GM12875 (cell line): ENCODE data around the gene BTD.

Experiments used
- H3K4me3 ChIP-seq: one replicate; pipeline ENCODE4 v1.5.1; 2011; ENCODE audit warnings: low read depth, low read length, control low read depth
- CTCF ChIP-seq: IDR thresholded peaks from 2 replicates; pipeline ENCODE4 v1.5.1; 2011; ENCODE audit warnings: low read depth, mild to moderate bottlenecking, control low read depth, inconsistent platforms, low read length, moderate library complexity, borderline replicate concordance; ENCODE audit not compliant: insufficient read depth

BTD gene

GRCh38 chr3:15683253-15683652 lies 81.7 kb downstream of the BTD start:
- TF ChIP-seq CTCF: no peak
- no peak overlapping the region for H3K4me3 ChIP-seq

DNA sequence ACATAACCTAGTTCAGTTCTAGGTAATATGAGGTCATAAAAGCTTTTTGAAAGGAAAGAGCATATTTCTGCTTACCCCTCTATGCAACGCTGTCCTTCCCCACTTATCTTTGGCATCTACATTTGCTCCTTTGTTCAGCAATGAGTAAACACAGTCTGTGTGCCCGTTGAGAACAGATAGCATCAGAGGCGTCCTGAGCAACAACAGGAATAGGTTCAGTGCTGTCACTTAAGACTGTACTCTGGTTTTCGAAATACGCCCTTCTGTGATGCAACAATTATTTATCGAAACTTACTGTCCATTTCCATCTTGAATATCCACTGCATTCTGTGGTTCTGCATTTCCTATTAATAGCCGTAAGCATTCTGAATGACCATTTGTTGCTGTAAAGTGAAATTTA lies 84.4 kb downstream of the BTD start:
- TF ChIP-seq CTCF: no peak
- no peak overlapping the region for H3K4me3 ChIP-seq

DNA sequence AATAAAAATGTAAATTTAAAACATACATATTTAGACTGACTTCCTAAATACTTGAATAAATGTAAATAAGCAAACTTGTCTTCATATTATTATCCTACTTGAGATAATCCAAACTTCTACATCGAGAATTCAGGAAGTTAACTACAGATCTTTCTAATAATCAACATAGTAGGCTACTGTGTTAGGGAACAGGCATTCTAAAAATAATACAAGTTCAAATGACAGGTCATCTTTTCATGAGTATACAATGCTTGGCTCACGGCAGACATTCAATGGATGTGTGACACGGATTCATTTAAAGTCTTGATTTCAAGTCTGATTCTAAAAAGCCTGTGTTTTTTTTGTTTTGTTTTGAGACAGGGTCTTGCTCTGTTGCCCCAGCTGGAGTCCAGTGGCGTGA lies 88.7 kb downstream of the BTD start:
- no peak for TF ChIP-seq CTCF
- no peak overlapping the region for H3K4me3 ChIP-seq

GRCh38 chr3:15690748-15691147 lies 89.2 kb downstream of the BTD start:
- TF ChIP-seq CTCF: no peak
- H3K4me3 ChIP-seq: no peak overlapping the region

GRCh38 chr3:15693355-15693754 lies 91.8 kb downstream of the BTD start:
- TF ChIP-seq CTCF: no peak
- H3K4me3 ChIP-seq: no peak overlapping the region

- no peak overlapping the region for H3K4me3 ChIP-seq
- TF ChIP-seq CTCF: no peak
These were observed 93.1 kb downstream of the BTD start for GRCh38 chr3:15694628-15695027.
